Stimulated activated naive CD4-positive, alpha-beta T cell (primary cell): ENCODE data around the gene NTNG2.

Experiments used
- DNase-seq, 6 experiments: peaks; one replicate each; lab custom pipeline; 2025; lab: John Stamatoyannopoulos, UW

Gene NTNG2

GRCh38 chr9:132171702-132172101 is 9.8 kb downstream of the NTNG2 start:
- DNase-seq, result no peak

- no peak for DNase-seq
These were observed 10.3 kb downstream of the NTNG2 start for GRCh38 chr9:132172185-132172584.

GRCh38 chr9:132175431-132175830 is 13.6 kb downstream of the NTNG2 start:
- DNase-seq, result no peak

GRCh38 chr9:132176338-132176737 is 14.5 kb downstream of the NTNG2 start:
- DNase-seq, result no peak

GRCh38 chr9:132181796-132182313 is 20.0 kb downstream of the NTNG2 start:
- DNase-seq, result no peak

- no peak for DNase-seq
These were observed 20.6 kb downstream of the NTNG2 start for GRCh38 chr9:132182314-132183091.

- DNase-seq, result no peak
These were observed 21.3 kb downstream of the NTNG2 start for GRCh38 chr9:132183134-132183533.

- DNase-seq, result no peak
These were observed 21.9 kb downstream of the NTNG2 start for GRCh38 chr9:132183715-132184114.

GRCh38 chr9:132184124-132184523 is 22.3 kb downstream of the NTNG2 start:
- DNase-seq, result no peak

- DNase-seq, result no peak
These were observed 23.5 kb downstream of the NTNG2 start for GRCh38 chr9:132185073-132186009.

- no peak for DNase-seq
These were observed 25.3 kb downstream of the NTNG2 start for GRCh38 chr9:132187121-132187620.

GRCh38 chr9:132190966-132191365 is 29.1 kb downstream of the NTNG2 start:
- no peak for DNase-seq

- DNase-seq, result no peak
These were observed 30.9 kb downstream of the NTNG2 start for GRCh38 chr9:132192728-132193127.

- DNase-seq, result no peak
These were observed 31.6 kb downstream of the NTNG2 start for GRCh38 chr9:132193227-132194124.

- no peak for DNase-seq
These were observed 32.6 kb downstream of the NTNG2 start for GRCh38 chr9:132194508-132194907.

GRCh38 chr9:132197315-132197714 is 35.5 kb downstream of the NTNG2 start:
- no peak for DNase-seq

GRCh38 chr9:132197856-132198550 is 36.1 kb downstream of the NTNG2 start:
- DNase-seq, result no peak

- DNase-seq, result no peak
These were observed 37.2 kb downstream of the NTNG2 start for GRCh38 chr9:132199056-132199455.

GRCh38 chr9:132200706-132201105 is 38.8 kb downstream of the NTNG2 start:
- DNase-seq, result no peak

- DNase-seq, result no peak
These were observed 39.3 kb downstream of the NTNG2 start for GRCh38 chr9:132201139-132201538.
